GM18868 (cell line): ENCODE results near the gene QRICH2.
A peak's percentile ranks its signal among the peaks of the same experiment; 100 is the strongest.
"Not testable (repeated sequence)": the region's sequence is repeated elsewhere in the genome, so short reads cannot be mapped to it uniquely, and the experiment has no call there.

ENCODE experiments used
- ATAC-seq: cut with Tn5 transposase; IDR thresholded peaks from one replicate; pipeline ENCODE4 v1.9.1; 2021; ENCODE audit warnings: mild to moderate bottlenecking, moderate library complexity; ENCODE audit not compliant: unreplicated experiment

QRICH2 gene

DNA sequence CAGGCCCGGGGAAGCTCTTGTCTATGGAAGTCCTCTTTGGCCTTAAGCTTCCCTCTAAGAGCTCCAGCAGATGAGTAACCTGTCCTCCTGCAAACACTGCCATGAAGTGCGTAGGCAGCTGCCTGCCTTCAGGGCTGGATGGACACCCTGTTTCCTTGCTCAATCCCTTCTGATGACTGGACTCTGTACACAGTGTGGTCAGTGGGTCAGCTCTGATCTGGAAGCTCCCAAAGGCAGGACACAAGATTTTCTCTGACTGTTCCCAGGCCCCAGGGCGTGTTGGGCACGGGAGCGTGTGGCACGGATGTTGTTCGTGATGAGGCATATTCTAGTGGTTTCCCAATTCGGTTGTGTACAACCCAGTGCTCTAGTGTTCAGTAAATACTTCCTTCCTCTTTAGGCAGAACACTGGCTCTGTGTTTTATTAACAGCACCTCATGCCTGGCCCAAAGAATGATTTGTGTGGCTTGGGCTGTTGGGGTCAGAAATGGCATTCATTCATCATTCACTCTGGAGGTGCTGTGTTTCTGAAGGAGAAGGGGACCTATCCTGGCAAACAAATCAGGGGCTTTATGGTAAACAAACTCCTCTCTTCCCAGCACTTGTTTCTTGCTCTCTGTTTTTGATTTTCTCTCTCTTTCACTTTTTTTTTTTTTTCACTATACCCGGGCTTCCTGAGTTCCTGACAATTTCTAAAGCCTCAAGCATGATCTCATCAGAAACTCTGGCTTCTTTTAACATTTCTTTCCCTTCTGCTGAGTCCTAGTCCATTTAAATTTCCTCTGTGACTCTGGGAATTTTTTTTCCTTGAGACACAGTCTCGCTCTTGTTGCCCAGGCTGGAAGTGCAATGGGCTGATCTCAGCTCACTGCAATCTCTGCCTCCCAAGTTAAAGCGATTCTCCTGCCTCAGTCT lies 55.8 kb downstream of the QRICH2 start:
- no peak for ATAC-seq

GRCh38 chr17:76251478-76252039 lies 56.5 kb downstream of the QRICH2 start:
- ATAC-seq: no peak

DNA sequence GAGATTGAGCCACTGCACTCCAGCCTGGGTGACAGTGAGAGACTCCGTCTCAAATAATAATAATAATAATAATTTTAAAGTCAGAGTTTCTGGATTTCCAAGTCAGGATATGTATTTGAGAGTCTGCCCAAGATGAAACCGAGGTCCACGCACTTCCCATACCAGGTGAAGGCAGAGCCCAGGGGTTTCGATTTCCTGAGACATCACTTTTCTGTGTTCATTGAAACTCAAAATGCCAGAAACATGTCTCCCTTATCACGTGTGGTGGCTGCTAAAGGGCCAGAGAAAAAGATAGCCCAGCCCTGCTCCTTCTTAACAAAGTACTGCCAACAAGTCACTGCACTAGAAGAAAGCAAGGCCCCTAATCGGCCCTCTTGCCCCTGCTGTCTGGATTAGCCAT lies 57.9 kb downstream of the QRICH2 start:
- no peak for ATAC-seq

DNA sequence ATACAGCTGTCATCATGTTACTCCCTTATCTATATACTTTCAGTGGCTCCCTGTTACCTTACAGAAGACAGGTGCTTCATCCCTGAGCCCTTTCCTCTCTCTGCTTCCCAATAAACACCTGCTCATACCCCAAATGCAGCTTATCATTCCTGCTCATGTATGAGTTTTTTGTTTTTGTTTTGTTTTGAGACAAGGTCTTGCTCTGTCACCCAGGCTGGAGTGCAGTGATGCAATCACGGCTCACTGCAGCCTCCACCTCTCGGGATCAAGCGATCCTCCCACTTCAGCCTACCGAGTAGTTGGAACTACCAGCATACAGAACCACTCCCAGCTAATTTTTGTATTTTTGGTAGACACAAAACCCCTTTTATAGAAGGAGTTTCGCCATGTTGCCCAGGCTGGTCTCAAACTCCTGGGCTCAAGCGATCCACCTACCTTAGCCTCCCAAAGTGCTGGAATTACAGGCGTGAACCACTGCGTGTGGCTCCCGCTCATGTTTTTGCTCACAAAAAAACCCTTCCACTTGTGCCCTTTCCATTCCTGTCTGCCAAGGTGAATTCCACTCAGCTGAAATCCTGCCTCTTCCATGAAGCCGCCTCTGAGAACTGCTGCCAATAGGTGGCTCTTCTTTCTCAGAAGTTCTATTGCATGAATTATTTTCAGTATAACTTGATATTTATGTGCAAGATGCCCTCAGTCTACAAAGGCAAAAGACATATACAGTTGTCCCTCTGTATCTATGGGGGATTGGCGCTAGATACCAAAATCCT lies 59.9 kb downstream of the QRICH2 start:
- ATAC-seq: no peak

- no peak for ATAC-seq
These were observed 60.8 kb downstream of the QRICH2 start for GRCh38 chr17:76247304-76247703.

GRCh38 chr17:76246080-76247066 lies 61.7 kb downstream of the QRICH2 start:
- peak; percentile 90 for ATAC-seq

- ATAC-seq: not testable (repeated sequence)
These were observed 63.4 kb downstream of the QRICH2 start for GRCh38 chr17:76244721-76245120.

DNA sequence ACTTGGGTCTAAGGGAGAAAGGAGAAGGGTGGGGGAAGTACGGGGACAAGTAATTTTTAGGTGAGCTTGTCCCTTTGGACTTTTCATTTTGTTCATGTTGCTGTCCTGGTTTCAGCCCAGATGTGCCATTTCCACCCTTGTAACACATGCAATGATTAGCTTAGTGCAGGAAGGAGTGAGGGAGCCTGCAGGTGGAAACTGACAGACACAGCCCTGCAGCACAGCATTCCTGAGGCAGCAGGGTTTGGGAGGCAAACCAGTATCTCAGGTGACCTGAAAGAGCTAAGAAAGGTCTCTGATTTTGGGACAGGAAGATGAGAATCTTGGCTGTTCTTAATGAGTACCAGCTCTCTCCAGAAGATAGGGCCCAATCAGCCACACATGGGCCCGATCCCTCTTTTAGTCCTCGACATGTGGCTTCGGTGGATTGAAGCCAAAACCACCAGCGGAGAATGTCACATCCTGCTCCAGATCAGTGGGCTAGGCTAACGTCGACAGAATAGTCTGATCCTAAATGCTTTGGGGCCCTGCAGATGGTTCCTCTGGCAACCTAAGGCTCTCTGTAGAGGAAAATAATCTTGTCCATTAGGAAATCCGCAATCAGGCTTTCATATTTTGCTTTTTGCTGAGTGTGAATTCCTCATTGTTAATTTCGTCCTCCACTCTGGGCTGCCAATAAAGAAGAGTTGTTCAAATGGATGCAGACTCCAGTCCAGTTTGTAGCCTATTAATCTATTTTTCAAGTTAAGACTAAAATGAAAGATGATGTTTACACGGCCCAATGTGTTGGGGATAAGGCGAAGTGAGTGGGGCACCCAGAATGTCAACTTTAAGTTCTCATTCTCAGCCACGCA lies 64.0 kb downstream of the QRICH2 start:
- no peak for ATAC-seq

- no peak for ATAC-seq
These were observed 66.3 kb downstream of the QRICH2 start for GRCh38 chr17:76241691-76242255.

DNA sequence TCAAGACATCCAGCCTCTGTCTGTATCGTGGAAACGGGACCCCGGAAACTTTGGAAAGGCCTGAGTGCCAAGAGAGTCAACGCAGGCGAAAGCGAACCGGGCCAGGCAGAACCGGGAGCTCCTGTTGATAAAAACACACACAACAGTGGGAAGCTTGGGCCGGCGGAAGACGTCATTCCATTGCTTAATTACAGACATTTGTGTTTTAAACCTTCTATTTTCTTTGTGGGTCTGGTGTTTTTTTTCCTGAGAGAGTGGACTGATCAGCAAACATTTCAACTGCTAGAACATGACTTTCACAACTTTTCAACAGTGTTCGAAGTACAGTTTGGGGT lies 66.9 kb downstream of the QRICH2 start:
- no peak for ATAC-seq

GRCh38 chr17:76240461-76241203 lies 67.4 kb downstream of the QRICH2 start, which contains the start of gene RNF157:
RNF157 (minus strand) TSS chr17:76240493; CDS start chr17:76240240, 253 bp downstream.
- ATAC-seq: peak; percentile 72

- no peak for ATAC-seq
These were observed 68.4 kb downstream of the QRICH2 start for GRCh38 chr17:76239538-76240274.

DNA sequence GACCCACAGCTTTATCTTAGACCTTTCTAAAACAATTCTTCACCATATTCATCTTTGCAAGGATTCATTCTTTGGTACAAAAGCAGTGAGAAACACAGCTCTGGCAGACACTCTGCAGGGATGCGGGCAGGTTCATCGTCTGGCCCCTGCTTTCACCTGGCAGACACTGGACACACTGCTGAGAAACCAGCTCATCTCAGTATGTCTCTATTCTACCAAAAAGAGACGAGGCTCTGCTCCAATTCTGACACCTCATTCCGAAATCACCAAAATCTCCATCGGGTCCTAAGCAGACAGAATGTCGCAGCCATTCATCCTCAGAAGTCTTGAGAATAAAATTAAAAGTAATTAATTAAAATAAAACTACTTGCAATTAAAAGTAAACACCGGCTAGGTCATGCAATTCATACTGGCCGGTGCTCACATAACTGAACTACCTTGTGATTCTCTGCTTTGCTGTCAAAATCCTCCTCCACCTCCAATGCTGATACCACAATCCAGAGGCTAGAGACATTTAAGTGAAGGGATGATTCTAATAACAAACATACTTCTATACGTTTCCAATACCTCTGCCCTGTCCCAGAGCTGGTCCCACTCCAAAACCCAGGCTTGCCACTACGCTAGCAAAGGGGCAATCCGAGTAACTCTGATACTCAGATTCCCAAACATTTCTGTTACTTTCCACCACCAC lies 69.1 kb downstream of the QRICH2 start:
- ATAC-seq: no peak

DNA sequence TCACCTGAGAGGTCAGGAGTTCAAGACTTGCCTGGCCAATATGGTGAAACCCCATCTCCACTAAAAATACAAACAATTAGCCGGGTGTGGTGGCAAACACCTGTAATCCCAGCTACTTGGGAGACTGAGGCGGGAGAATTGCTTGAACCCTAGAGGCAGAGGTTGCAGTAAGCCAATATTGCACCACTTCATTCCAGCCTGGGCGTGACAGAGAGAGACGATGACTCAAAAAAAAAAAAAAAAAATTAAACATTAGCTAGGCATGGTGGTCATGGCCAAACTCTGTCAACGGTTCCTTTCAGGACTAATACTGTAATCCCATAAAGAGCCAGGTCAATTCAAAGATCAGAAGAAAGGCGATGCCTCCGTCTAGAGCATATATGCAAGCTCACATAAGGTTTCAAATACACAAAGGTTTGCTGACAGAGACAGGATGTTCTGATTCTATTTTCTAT lies 70.2 kb downstream of the QRICH2 start:
- ATAC-seq: no peak

GRCh38 chr17:76236603-76237002 lies 71.5 kb downstream of the QRICH2 start:
- ATAC-seq: no peak

DNA sequence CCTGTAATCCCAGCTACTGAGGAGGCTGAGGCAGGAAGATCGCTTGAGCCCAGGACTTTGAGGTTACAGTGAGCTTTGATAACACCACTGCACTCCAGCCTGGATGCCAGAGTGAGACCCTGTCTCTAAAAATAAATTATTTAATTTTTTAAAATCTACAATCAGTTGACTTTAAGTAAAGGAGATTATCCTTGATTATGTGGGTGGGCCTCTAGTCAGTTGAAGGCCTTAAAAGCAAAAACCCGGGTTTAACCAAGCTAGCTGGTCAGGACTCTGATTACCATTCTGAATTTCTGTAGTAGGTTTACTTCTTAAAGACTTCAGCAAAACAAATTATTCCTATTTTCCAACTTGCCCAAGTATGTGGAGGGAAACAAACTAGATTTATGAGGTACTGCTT lies 72.2 kb downstream of the QRICH2 start:
- no peak for ATAC-seq

DNA sequence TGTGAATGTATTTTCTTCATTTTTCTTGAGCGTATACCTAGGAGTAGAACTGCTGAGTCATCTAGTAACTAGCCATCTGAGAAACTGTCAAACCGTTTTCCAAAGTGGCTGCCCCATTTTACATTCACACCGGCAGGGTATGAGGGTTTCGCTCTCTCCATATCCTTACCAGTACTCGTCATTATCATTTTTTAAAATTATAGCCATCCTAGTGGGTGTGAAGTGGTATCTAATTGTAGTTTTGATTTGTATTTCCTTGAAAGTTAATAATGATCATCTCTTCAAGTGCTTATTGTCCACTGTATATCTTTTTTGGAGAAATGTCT lies 73.8 kb downstream of the QRICH2 start:
- ATAC-seq: no peak
